ENCODE results near the gene STX1B. TPM values are rescaled to one million over a fixed set of nuclear protein-coding genes. Genes with fewer than 3 reads are reported as not detected.
"Not testable (repeated sequence)": the region's sequence is repeated elsewhere in the genome, so short reads cannot be mapped to it uniquely, and the experiment has no call there.

The STX1B gene
- total RNA-seq = 12.0 TPM

DNA sequence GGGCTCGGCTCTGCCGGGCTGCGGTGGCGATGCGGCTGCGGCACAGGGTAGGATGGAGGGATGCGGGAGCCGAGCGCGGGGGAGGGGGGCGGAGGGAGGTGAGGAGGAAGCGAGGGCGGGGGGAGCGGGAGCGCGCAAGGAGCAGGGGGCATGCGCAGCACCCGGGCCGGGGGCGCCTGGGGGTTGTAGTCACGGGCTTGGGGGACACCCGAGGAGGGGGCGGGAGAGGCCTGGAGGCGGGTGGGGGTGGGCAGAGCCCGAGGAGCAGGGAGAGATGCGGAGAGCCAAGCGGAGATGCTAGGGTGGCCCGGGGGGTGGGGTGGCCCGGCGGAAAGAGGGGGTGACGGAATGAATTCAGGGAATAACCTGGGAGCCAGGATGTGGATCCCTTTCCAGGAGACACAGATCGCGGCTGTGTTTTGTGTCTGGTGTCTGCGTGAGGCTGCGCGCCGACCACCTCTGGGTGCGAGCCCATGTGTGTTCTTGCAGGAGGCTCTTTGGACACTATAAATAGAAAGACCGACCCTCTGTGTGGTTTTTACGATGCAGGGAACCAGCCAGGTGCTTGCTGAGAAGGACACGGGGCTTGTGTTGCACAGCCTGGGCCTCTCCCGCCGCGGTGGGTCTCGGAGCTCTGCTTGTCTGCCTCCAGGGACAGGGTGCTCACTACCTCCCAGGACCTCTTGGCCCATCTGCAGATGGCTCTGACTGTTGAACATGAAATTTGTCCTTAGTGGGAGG, at the start of gene STX1B:
TSS of gene STX1B (minus strand) at position 54 of the 741 bp plus-strand sequence. CDS start 242 bp downstream, outside the sequence.
- peak; percentile 70 for DNase-seq

DNA sequence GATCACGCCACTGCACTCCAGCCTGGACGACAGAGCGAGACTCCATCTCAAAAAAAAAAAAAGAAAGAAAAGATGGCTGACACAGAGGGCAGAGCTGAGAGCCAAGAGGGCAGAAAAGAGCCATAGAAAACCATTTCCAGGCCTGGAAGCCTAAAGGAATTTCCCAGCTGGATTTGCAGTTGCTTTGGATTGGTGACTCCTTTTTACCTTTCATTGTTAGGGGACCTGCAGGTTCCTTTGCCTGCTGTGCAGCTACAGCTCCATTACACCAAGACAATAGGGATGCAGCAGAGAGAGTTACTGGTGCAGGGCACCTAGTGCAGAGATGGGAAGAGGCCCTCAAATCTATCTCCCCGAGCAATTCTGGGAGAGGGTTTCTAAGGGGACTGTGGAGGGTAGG, 45.2 kb upstream of the STX1B start:
- DNase-seq = no peak

DNA sequence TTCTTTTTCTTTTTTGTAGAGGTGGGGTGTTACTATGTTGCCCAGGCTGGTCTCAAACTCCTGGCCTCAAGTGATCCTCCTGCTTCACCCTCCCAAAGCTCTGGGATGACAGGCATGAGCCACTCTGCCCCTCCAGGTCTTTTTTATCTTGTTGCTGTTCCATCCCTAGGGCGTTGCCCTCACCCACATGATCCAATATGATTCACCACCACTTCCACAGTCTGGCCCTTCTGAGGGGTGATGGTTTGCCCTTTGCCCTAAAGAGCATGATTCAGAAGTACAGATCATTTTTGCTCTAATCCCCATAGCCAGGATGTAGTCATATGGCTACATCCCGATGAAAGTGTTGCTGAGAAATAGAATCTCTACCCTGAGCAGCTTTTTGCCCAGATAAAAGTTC, 41.7 kb upstream of the STX1B start:
- DNase-seq = no peak

DNA sequence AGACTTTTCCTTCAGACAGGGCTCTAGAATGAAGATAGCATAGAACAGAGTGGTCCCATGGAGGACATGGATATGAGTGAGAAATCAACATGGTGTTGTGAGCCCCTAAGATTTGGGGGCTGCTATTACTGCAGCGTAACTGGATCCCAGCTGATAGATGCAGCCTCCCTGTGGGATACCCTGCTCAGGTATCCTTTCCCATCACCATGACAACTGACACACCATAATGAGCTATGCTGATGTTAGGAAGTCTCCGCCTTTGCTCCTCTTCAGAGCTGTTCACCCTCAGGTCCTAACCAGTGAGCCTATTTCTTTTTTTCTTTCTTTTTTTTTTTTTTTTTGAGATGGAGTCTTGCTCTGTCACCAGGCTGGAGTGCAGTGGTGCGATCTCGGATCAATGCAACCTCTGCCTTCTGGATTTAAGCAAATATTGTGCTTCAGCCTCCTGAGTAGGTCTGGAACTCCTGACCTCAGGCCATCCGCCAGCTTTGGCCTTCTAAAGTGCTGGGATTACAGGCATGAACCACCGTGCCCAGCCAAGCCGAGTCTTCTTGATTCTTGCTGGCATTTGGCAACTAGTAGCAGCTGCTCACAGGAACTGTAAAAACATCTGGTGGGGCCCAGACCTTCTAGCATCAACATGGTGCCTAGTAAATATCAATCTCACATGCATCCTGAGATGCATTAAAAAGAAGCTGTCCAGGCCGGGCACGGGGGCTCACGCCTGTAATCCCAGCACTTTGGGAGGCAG, 40.0 kb upstream of the STX1B start:
- DNase-seq = no peak

DNA sequence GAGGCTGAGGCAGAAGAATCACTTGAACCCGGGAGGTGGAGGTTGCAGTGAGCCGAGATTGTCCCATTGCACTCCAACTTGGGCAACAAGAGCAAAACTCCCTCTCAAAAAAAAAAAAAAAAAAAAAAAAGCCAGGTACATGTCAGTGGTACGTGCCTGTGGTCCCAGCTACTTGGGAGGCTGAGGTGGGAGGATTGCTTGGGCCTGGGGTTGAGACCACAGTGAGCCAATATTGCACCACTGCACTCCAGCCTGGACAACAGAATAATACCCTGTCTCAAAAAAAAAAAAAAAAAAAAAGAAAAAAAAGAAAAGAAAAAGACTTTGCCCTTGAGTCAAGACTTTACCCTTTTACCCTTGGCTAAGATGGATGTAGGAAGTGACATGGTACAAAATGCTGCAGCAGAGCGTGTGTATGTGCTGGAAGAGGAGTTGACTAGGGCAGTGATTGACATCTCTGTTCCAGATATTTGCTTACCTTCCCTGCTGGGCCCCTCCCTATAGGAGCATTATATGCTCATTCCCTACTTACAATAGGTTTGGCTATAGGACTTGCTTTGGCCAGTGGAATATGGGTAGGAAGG, 33.6 kb upstream of the STX1B start:
- no peak for DNase-seq

DNA sequence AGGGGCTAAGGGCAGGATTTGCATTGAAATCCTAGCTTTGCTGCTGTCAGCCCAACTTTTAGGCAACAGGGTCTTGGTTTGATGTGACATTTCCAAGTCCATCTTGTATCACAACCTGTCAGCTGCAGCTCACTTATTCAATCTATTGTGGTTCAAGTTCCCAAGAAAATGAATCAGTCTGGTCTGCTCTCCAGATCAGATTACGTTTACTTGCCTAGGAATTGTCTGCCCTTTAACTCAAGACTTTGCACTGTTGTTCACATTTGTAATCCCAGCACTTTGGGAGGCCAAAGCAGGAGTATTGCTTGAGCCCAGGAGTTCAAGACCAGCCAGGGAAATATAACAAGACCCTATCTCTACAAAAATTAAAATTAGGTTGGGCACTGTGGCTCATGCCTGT, 32.9 kb upstream of the STX1B start:
- DNase-seq = no peak

DNA sequence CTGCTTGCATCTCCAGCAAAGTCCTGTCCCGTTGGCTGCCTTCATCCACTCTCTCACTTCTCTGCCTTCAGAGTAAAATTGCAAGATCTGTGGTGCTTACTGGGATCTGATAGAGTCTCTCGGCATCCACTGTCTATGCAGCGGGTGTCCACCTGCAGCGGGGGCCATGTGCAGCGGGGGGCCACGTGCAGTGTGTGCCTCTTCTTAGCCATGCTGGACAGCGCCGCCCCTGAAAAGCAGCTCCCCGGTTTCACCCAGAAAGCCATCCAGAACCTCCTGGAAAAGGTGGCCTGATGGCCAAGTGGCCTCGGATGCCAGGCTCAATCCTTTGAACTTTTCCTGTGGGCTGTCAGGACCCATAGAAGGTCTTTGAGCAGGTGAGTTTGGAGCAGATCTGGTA, 32.4 kb upstream of the STX1B start:
- DNase-seq = no peak

DNA sequence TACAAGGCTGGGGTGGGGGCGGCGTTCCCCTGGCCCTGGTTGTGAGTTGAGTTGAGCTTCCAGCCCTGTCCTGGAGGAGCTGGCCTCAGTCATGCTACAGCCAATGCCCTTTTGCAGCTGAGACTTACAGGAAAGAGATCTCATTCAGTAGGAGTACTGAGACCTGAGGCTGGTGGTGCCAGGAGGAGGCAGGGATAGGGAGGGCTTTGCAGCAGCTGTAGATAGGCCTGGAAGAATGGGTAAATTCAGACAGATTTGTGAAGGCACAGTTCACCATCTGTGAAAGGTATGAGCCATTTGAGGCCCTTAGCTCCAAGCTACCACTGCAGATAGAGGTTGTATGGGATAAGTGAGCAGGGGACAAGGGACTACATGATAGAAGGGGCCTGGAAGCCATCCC, 28.6 kb upstream of the STX1B start:
- DNase-seq = no peak

DNA sequence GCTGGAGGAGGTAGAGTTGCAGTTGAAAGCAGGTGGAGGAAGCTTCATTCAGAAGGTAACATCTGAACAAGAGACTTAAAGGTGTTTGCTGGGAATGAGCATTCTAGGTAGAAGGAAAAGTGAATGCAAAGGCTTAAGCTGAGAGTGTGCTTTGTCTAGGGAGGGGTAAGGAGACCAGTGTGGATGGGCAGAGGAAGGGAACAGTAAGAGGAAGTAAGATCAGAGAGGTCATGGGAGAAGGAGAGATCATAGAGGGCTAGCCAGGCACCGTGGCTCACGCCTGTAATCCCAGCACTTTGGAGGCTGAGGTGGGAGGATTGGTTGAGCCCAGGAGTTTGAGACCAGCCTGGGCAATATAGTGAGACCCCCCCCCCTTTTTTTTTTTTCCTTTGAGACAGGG, 26.3 kb upstream of the STX1B start:
- DNase-seq = no peak

DNA sequence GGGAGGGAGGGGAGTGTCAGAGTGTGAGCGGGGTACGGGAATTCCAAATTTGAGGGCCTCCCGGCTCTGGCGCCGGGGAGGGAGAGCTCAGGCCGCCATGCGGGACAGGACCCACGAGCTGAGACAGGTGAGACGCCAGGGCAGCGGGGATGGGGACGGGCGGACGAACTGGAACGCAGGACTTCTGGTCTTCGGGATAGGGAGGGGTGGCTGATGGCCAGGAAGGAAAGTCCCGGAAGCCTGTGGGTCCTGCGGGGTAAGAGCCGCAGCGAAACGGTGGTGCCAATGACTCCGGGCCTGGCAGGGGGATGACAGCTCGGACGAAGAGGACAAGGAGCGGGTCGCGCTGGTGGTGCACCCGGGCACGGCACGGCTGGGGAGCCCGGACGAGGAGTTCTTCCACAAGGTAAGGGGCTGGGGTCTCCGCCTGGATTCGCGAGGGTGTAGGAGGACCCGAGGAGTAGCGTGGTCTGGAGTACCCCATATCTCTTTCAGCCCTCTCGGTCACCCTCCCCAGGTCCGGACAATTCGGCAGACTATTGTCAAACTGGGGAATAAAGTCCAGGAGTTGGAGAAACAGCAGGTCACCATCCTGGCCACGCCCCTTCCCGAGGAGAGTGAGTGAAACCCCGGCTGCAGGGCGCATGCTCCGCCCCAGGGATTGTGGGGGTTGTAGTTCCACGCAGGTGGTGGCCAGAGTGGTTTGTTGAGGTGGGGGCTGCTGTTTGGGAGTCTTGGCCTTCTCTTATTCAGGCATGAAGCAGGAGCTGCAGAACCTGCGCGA, 23.5 kb upstream of the STX1B start:
- peak; percentile 74 for DNase-seq

DNA sequence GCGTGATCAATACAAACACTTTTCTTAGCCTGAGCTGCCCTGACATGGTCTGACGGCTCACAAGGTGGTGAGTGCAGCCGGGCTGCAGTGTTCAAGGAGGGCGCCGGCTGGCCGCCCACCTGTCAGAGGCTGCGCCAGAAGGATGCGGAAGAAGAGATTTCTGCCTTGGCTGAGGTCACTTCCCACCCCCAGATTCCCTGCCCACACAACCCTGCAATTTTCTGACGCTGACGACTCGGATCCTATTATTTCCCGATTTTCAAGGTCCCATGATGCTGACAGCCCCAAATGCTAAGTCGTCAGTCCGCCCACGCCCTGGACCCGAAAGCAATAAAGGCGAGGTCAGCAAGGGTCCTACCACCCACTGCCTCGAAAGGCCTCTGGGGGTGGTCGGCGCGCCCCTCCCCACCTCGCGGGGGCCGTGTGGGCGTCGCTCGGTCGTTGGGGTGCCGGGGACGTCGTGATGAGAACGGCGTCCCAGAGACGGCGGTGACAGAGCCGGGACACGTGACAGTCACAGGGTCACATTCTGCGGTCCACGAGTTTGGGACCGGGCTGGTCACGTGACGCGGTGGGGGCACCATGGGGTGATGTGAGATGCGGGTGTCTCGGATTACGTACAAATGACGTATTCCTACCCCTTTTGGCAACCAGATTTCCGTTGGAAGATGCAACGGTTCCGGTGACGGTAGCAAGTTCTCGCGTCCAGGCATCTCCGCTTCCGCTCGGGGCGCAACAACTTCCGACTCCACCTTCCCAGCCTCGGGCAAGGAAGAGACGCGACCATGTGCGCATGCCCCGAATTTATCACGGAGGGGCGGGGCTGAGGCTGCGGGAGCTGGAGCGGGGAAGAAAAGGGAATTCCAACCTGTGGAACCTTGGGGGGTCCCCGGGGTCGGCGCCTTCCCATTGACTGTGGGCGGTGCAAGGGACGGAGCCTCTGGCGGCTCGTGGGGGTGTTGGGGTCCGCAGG, 22.6 kb upstream of the STX1B start, which contains the start of gene STX4:
TSS of gene STX4 (plus strand) at position 823 of the 973 bp plus-strand sequence. CDS start 248 bp downstream, outside the sequence.
- DNase-seq = peak; percentile 97

DNA sequence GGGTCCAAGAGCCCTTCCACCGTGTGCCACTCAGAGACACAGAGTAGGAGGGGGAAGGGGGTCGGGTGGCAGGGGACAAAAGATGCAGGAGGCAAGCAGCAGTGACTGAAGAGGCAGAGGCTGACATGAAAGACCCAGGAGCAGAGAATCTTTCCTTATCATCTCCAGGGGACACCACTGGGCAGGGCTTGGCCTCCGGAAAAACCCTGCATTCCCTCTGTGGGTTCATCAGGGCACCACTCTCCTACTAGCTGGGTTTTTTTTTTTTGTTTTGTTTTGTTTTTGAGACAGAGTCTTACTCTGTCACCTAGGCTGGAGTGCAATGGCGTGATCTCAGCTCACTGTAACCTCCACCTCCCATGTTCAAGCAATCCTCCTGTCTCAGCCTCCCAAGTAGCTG, 20.8 kb upstream of the STX1B start:
- no peak for DNase-seq

DNA sequence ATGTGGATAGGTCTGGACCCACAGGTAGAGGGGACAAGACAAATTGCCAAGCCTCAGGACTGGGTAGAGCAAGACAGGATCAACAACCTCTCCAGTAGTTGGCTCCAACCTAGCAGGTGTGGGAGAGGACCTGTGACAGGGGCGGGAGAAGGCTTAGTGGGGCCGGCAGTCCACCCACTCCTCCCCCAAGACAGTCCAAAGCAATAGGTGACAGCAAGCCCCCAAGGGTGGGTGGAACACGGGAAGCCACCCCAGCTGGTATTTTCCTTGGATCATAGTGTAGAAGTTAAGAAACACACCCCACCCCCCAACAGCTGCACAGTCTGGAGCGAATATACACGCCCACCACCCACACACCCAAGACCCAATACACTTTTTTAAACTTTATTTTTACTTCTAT, 18.8 kb upstream of the STX1B start:
- no peak for DNase-seq

DNA sequence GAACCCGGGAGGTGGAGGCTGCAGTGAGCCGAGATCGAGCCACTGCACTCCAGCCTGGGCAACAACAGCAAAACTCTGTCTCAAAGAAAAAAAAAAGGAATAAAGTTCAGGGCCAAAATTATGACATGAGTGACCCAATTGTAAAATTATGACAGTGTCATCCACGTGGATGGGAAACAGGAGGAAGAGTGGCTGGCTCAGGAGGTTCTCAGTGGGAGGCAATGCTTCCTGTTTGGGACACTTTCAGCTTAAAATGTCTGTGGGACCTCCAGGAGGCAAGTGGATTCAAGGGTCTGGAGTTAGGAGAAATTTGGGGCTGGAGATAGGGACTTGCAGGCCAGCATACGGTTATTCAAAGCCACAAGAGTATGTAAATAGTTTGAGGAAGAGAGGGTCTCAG, 14.9 kb upstream of the STX1B start:
- DNase-seq = no peak

DNA sequence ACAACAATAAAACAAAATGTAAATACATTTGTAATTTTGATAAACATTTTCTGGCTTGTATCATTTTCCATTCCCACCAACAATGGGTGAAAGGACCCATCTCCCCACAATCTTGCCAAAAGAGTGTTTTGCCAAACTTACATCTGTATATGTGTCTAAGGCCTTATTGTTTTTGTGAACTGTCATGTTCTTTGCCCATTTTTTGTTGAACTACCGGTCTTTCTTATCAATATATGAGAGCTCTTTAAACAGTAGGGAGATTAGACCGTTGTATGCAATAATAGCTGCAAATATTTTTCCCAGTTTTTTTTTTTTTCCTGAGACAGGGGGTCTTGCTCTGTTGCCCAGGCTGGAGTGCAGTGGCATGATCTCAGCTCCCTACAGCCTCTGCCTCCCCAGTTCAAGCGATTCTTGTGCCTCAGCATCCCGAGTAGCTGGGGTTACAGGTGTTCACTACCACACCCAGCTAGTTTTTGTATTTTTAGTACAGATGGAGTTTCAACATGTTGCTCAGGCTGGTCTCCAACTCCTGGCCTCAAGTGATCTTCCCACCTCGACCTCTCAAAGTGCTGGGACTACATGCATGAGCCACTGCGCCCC, 13.3 kb upstream of the STX1B start:
- DNase-seq = no peak

DNA sequence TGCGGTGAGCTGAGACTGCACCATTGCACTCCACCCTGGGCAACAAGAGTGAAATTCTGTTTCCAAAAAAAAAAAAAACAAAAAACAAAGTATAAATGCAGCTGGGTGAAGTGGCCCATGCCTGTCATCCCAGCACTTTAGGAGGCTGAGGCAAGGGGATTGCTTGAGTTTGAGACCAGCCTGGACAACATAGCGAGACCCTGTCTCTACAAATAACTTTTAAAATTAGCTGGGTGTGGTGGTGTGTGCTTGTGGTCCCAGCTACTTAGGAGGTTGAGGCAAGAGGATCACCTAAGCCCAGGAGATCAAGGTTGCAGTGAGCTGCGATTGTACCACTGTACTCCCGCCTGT, 12.8 kb upstream of the STX1B start:
- DNase-seq = no peak

DNA sequence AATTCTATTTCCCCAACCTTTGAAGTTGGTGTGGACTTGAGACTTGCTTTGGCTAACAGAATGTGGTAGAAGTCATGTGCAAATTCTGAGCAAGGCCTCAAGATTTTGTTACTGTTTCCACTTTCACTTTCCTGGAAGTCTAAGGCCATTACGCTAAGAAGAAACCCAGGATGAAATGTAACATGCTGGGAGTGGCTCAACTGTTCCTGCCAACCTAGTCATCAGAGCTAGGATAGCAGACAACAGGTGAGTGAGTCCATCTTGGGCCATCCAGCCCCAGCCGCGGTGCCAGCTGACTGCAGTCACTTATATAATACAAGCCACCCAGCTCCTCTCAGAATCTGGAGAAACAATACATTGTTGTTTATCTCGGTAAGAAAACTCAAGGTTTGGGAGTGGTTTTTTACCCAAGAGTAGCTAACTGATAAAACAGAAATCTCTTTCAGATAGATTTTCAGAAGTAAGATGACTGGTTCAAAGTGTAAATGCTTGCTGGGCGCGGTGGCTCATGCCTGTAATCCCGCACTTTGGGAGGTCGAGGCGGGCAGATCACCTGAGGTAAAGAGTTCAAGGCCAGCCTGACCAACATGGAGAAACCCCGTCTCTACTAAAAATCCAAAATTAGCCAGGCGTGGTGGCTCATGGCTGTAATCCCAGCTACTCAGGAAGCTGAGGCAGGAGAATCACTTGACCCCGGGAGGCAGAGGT, 12.3 kb upstream of the STX1B start:
- DNase-seq = no peak

DNA sequence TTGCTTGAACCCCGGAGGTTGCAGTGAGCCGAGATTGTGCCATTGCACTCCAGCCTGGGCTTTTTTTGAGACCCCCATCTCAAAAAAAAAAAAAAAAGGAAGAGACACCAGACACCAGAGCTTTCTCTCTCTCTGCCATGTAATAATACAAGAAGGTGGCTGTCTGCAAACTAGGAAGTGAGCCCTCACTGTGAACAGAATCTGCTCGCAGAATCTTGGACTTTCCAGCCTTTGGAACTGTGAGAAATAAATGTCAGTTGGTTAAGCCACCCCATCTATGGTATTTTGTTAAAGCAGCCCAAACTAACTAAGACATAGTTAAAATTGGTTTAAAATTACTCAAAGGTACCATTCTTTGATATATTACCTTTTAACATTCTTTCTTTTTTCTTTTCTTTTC, 10.1 kb upstream of the STX1B start:
- DNase-seq = no peak

DNA sequence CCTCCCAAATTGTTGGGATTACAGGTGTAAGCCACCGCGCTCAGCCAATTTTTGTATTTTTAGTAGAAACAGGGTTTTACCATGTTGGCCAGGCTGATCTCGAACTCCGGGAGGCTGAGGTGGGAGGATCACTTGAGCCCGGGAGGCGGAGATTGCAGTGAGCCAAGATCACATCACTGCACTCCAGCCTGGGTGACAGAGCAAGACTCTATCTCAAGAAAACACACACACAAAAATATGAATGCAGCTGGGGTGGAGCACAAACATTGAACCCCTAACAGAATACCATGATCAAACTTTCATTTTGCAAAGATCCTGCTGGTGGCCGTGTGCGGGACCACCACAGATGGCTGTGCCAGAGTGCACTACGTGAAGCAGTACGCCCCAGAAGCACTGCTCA, 7.3 kb upstream of the STX1B start:
- not testable (repeated sequence) for DNase-seq

DNA sequence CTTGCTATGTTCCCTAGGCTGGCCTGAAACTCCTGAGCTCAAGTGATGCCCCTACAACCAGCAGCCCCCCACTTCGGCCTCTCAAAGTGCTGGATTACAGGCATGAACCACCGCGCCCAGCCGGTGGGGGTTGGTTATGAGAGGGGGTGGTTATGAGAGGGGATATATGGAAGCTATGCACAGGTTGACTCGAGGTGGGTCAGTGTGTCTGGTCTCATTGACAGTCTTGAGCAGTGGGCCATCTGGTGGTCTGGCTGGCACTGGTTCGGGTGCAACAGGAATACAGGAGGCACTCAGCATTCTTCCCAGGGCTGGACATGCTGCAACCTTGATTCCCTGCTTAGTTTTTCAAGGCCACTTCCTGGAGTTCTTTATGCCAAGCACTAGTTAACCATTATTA, 5.6 kb upstream of the STX1B start:
- no peak for DNase-seq

All from occipital lobe (tissue), 2 donors.